ENCODE data around the gene PM20D1. TPM values are rescaled to one million over a fixed set of nuclear protein-coding genes. Genes with fewer than 3 reads are reported as not detected.
"Not testable (repeated sequence)": the region's sequence is repeated elsewhere in the genome, so short reads cannot be mapped to it uniquely, and the experiment has no call there.

Gene PM20D1, protein sequence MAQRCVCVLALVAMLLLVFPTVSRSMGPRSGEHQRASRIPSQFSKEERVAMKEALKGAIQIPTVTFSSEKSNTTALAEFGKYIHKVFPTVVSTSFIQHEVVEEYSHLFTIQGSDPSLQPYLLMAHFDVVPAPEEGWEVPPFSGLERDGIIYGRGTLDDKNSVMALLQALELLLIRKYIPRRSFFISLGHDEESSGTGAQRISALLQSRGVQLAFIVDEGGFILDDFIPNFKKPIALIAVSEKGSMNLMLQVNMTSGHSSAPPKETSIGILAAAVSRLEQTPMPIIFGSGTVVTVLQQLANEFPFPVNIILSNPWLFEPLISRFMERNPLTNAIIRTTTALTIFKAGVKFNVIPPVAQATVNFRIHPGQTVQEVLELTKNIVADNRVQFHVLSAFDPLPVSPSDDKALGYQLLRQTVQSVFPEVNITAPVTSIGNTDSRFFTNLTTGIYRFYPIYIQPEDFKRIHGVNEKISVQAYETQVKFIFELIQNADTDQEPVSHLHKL
- total RNA-seq (0.69 TPM), polyA plus RNA-seq (ENCODE audit: insufficient read depth, low read depth, low replicate concordance) (1.6 TPM)
- long read RNA-seq, donor 1 = 0 reads
- long read RNA-seq, donor 2 = 0 reads
- long read RNA-seq, donor 3 = 0 reads
- long read RNA-seq, donor 4 = 0 reads
- long read RNA-seq, donor 5 = 0 reads
- long read RNA-seq, donor 6 = 0 reads
- long read RNA-seq, donor 7 = 0 reads
- long read RNA-seq, donor 8 = 0 reads
- long read RNA-seq, donor 9 = 0 reads
- long read RNA-seq, donor 10 = 0 reads

- TF ChIP-seq CTCF (IDR thresholded peaks at IDR 0.05; ENCODE audit: borderline replicate concordance, extremely low read depth, insufficient read depth) = no peak
- Histone ChIP-seq H3K27ac (ENCODE audit: low read depth in 2 of 2, low read length in 2 of 2) (no peak within 1 kb of the TSS), H3K4me3 (ENCODE audit: low read length in 3 of 3) (peak within 1 kb of the TSS; percentile 62 to 67 (median 67)), H3K4me1 (ENCODE audit: control insufficient read depth in 2 of 3, insufficient read depth in 2 of 3, low read depth in 1 of 3, low read length in 3 of 3) (no peaks in the 10 kb centered on the region), H3K27me3 (ENCODE audit: control insufficient read depth, insufficient read depth, low read length) (no peaks in the 10 kb centered on the region), H3K9me3 (ENCODE audit: control insufficient read depth in 2 of 3, insufficient read depth in 1 of 3, low read length in 3 of 3) (no peaks in the 10 kb centered on the region), H3K36me3 (ENCODE audit: control insufficient read depth in 2 of 3, insufficient read depth in 3 of 3, low read length in 3 of 3) (no peaks in the 10 kb centered on the region), H3K9ac (ENCODE audit: low read length in 3 of 3) (peak within 1 kb of the TSS in 2 of 3 donors; percentile 10 to 58)
- intact Hi-C loops (cut with DNase I) = no loop called here
- DNase-seq (peak; percentile 75 to 96 (median 86)), FAIRE-seq (no peak)
Measured at GRCh38 chr1:205849619-205850355, at the start of gene PM20D1. Gene PM20D1, minus strand, starts transcription at chr1:205850132. Its CDS starts 60 bp downstream, at chr1:205850072.

DNA sequence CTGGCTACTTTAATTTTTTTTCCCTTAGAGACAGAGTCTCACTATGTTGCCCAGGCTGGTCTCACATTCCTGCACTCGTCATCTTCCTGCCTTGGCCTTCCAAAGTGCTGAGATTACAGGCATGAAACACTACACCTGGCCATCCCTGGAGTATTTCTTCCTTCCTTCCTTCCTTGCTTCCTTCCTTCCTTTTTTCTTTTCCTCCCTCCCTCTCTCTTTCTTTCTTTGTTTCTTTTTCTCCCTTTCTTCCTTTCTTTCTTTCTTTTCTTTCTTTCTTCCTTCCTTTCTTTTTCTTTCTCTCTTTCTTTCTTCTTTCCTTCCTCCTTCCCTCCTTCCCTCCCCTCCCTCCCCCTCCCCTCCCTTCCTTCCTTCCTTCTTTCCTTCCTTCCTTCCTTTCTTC, 46.4 kb upstream of the PM20D1 start:
- H3K9me3 ChIP-seq (ENCODE audit: control insufficient read depth in 2 of 3, insufficient read depth in 1 of 3, low read length in 3 of 3) = no peaks in the 10 kb centered on the region
- no peaks in the 10 kb centered on the region for H3K27me3 ChIP-seq (ENCODE audit: control insufficient read depth, insufficient read depth, low read length)
- no peaks in the 10 kb centered on the region for H3K4me1 ChIP-seq (ENCODE audit: control insufficient read depth in 2 of 3, insufficient read depth in 2 of 3, low read depth in 1 of 3, low read length in 3 of 3)
- intact Hi-C loops (cut with DNase I) = no loop called here
- DNase-seq = no peak
- FAIRE-seq = no peak
- no peak overlapping the region for H3K4me3 ChIP-seq (ENCODE audit: low read length in 3 of 3)
- no peak for TF ChIP-seq CTCF (IDR thresholded peaks at IDR 0.05; ENCODE audit: borderline replicate concordance, extremely low read depth, insufficient read depth)
- no peak overlapping the region for H3K9ac ChIP-seq (ENCODE audit: low read length in 3 of 3)
- H3K27ac ChIP-seq (ENCODE audit: low read depth in 2 of 2, low read length in 2 of 2) = no peak overlapping the region
- no peaks in the 10 kb centered on the region for H3K36me3 ChIP-seq (ENCODE audit: control insufficient read depth in 2 of 3, insufficient read depth in 3 of 3, low read length in 3 of 3)

GRCh38 chr1:205894119-205894518, 44.2 kb upstream of the PM20D1 start:
- H3K36me3 ChIP-seq (ENCODE audit: control insufficient read depth in 2 of 3, insufficient read depth in 3 of 3, low read length in 3 of 3); intact Hi-C loops (cut with DNase I); H3K4me3 ChIP-seq (ENCODE audit: low read length in 3 of 3); H3K27me3 ChIP-seq (ENCODE audit: control insufficient read depth, insufficient read depth, low read length); DNase-seq; H3K4me1 ChIP-seq (ENCODE audit: control insufficient read depth in 2 of 3, insufficient read depth in 2 of 3, low read depth in 1 of 3, low read length in 3 of 3); FAIRE-seq; H3K27ac ChIP-seq (ENCODE audit: low read depth in 2 of 2, low read length in 2 of 2); H3K9ac ChIP-seq (ENCODE audit: low read length in 3 of 3); H3K9me3 ChIP-seq (ENCODE audit: control insufficient read depth in 2 of 3, insufficient read depth in 1 of 3, low read length in 3 of 3): not testable (repeated sequence)

DNA sequence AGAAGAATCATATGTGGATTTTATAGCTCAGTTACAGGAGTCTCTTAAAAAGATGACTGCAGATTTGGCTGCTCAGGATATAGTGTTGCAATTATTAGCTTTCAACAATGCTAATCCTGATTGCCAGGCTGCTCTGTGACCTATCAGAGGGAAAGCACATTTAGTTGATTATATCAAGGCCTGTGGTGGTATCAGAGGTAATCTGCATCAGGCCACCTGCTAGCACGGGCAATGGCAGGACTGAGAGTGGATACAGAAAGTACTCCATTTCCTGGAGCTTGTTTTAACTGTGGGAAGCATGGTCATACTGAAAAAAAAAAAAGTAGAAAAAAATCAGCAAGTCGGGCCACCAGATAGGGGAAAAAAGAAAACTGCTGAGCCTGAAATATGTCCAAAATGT, 42.2 kb upstream of the PM20D1 start:
- H3K27ac ChIP-seq (ENCODE audit: low read depth in 2 of 2, low read length in 2 of 2); H3K4me3 ChIP-seq (ENCODE audit: low read length in 3 of 3); H3K9me3 ChIP-seq (ENCODE audit: control insufficient read depth in 2 of 3, insufficient read depth in 1 of 3, low read length in 3 of 3); intact Hi-C loops (cut with DNase I); FAIRE-seq; H3K4me1 ChIP-seq (ENCODE audit: control insufficient read depth in 2 of 3, insufficient read depth in 2 of 3, low read depth in 1 of 3, low read length in 3 of 3); H3K36me3 ChIP-seq (ENCODE audit: control insufficient read depth in 2 of 3, insufficient read depth in 3 of 3, low read length in 3 of 3); H3K9ac ChIP-seq (ENCODE audit: low read length in 3 of 3); DNase-seq; H3K27me3 ChIP-seq (ENCODE audit: control insufficient read depth, insufficient read depth, low read length): not testable (repeated sequence)

DNA sequence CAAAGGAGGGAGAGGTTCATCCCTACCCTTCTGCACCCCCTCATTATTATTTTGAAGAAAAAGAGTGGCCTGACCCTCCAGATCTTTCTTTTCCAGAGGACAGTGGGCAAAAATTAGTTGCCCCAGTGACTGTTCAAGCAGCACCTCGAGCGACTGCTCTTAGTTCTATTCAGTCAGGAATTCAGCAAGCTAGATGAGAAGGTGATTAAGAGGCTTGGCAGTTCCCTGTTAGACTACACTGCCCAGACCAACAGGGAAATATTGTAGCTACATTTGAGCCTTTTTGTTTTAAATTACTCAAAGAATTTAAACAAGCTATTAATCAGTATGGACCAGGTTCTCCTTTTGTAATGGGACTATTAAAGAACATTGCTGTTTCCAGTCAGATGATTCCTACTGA, 41.5 kb upstream of the PM20D1 start:
- DNase-seq; H3K4me3 ChIP-seq (ENCODE audit: low read length in 3 of 3); H3K36me3 ChIP-seq (ENCODE audit: control insufficient read depth in 2 of 3, insufficient read depth in 3 of 3, low read length in 3 of 3); H3K9me3 ChIP-seq (ENCODE audit: control insufficient read depth in 2 of 3, insufficient read depth in 1 of 3, low read length in 3 of 3); H3K27me3 ChIP-seq (ENCODE audit: control insufficient read depth, insufficient read depth, low read length); intact Hi-C loops (cut with DNase I); FAIRE-seq; H3K27ac ChIP-seq (ENCODE audit: low read depth in 2 of 2, low read length in 2 of 2); H3K4me1 ChIP-seq (ENCODE audit: control insufficient read depth in 2 of 3, insufficient read depth in 2 of 3, low read depth in 1 of 3, low read length in 3 of 3); H3K9ac ChIP-seq (ENCODE audit: low read length in 3 of 3): not testable (repeated sequence)

- intact Hi-C loops (cut with DNase I); H3K4me3 ChIP-seq (ENCODE audit: low read length in 3 of 3); H3K36me3 ChIP-seq (ENCODE audit: control insufficient read depth in 2 of 3, insufficient read depth in 3 of 3, low read length in 3 of 3); H3K4me1 ChIP-seq (ENCODE audit: control insufficient read depth in 2 of 3, insufficient read depth in 2 of 3, low read depth in 1 of 3, low read length in 3 of 3); H3K27me3 ChIP-seq (ENCODE audit: control insufficient read depth, insufficient read depth, low read length); H3K9ac ChIP-seq (ENCODE audit: low read length in 3 of 3); H3K27ac ChIP-seq (ENCODE audit: low read depth in 2 of 2, low read length in 2 of 2); DNase-seq; H3K9me3 ChIP-seq (ENCODE audit: control insufficient read depth in 2 of 3, insufficient read depth in 1 of 3, low read length in 3 of 3); FAIRE-seq: not testable (repeated sequence)
Measured at GRCh38 chr1:205890631-205891030, 40.7 kb upstream of the PM20D1 start.

Measured in kidney (tissue), 22 donors.